ENCODE results near the gene PLEKHA7. TPM values are rescaled to one million over a fixed set of nuclear protein-coding genes. Genes with fewer than 3 reads are reported as not detected.

PLEKHA7 gene
- total and polyA plus RNA-seq, 2 donors from 2014 or later, result 24.4 to 65.7 TPM

DNA sequence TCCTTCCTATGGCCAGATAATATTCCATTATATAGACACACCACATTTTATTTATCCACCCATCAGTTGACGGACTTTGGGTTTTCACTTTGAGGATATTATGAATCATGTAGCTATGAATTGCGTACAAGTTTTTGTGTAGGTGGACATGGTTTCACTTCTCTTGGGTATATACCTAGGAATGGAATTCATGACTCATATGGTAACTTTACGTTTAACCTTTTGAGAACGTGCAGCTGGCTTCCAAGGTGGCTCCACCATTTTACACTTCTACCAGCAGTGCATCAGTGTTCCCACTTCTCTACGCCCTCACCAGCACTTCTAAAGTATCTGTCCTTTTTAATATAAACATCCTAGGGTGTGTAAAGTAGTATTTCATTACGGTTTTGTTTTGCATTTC lies 112.0 kb downstream of the PLEKHA7 start:
- TF ChIP-seq, protein P1, sequence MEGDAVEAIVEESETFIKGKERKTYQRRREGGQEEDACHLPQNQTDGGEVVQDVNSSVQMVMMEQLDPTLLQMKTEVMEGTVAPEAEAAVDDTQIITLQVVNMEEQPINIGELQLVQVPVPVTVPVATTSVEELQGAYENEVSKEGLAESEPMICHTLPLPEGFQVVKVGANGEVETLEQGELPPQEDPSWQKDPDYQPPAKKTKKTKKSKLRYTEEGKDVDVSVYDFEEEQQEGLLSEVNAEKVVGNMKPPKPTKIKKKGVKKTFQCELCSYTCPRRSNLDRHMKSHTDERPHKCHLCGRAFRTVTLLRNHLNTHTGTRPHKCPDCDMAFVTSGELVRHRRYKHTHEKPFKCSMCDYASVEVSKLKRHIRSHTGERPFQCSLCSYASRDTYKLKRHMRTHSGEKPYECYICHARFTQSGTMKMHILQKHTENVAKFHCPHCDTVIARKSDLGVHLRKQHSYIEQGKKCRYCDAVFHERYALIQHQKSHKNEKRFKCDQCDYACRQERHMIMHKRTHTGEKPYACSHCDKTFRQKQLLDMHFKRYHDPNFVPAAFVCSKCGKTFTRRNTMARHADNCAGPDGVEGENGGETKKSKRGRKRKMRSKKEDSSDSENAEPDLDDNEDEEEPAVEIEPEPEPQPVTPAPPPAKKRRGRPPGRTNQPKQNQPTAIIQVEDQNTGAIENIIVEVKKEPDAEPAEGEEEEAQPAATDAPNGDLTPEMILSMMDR (IDR thresholded peaks at IDR 0.05; ENCODE audit: borderline replicate concordance, extremely low read depth, insufficient read depth), result no peak
- H3K9ac ChIP-seq (ENCODE audit: low read length in 3 of 3), result no peak overlapping the region
- intact Hi-C loops (cut with DNase I), result no loop called here
- no peak overlapping the region for H3K27ac ChIP-seq (ENCODE audit: low read depth in 2 of 2, low read length in 2 of 2)
- no peaks in the 10 kb centered on the region for H3K9me3 ChIP-seq (ENCODE audit: control insufficient read depth in 2 of 3, insufficient read depth in 1 of 3, low read length in 3 of 3)
- H3K4me1 ChIP-seq (ENCODE audit: control insufficient read depth in 2 of 3, insufficient read depth in 2 of 3, low read depth in 1 of 3, low read length in 3 of 3), result peaks cover 0 to 25% (median 23%) of the 10 kb centered on the region in 3 donors
- no peaks in the 10 kb centered on the region for H3K36me3 ChIP-seq (ENCODE audit: control insufficient read depth in 2 of 3, insufficient read depth in 3 of 3, low read length in 3 of 3)
- no peak for DNase-seq
- FAIRE-seq, result no peak
- H3K27me3 ChIP-seq (ENCODE audit: control insufficient read depth, insufficient read depth, low read length), result no peaks in the 10 kb centered on the region
- H3K4me3 ChIP-seq (ENCODE audit: low read length in 3 of 3), result no peak overlapping the region

GRCh38 chr11:16900491-16900890 lies 113.7 kb downstream of the PLEKHA7 start:
- TF ChIP-seq, protein P1 (IDR thresholded peaks at IDR 0.05; ENCODE audit: borderline replicate concordance, extremely low read depth, insufficient read depth), result no peak

DNA sequence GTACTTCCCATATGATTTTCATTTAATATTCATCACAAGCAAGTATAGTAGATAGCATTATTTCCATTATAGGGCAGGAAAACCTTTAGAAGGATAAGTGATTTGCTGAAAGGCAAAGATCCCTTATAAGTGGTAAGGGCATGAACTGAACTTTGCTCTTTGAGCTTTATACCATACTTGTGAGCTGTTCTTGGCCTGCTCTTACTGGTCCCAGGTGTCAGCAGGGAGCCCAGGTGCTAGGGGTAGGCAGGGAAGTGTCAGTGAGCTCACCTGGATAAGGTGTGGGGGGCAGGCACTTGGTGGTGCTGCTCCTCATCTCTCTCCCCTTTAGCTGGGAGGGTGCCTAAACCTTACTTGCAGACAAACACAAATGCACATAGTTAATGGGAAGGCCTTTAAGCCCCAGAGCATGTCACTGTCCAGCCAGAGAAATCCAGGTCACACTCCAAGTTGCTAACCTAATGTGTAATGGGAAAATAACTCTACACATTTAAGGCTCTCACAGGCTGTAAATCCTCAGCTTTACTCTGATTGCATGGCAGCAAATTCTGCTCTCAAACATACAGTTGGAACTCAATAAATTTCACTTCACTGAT lies 114.4 kb downstream of the PLEKHA7 start:
- Histone ChIP-seq H3K4me1 (ENCODE audit: control insufficient read depth in 2 of 3, insufficient read depth in 2 of 3, low read depth in 1 of 3, low read length in 3 of 3) (peaks cover 0 to 26% (median 16%) of the 10 kb centered on the region in 3 donors), H3K27ac (ENCODE audit: low read depth in 2 of 2, low read length in 2 of 2) (no peak overlapping the region), H3K9me3 (ENCODE audit: control insufficient read depth in 2 of 3, insufficient read depth in 1 of 3, low read length in 3 of 3) (no peaks in the 10 kb centered on the region), H3K4me3 (ENCODE audit: low read length in 3 of 3) (no peak overlapping the region), H3K27me3 (ENCODE audit: control insufficient read depth, insufficient read depth, low read length) (no peaks in the 10 kb centered on the region), H3K36me3 (ENCODE audit: control insufficient read depth in 2 of 3, insufficient read depth in 3 of 3, low read length in 3 of 3) (no peaks in the 10 kb centered on the region), H3K9ac (ENCODE audit: low read length in 3 of 3) (no peak overlapping the region)
- FAIRE-seq (no peak), DNase-seq (no peak)
- intact Hi-C loops (cut with DNase I), result no loop called here
- TF ChIP-seq, protein P1 (IDR thresholded peaks at IDR 0.05; ENCODE audit: borderline replicate concordance, extremely low read depth, insufficient read depth), result no peak

More at GRCh38 chr11:16900491-16900890, 113.7 kb downstream of the PLEKHA7 start:
- Histone ChIP-seq H3K4me3 (ENCODE audit: low read length in 3 of 3) (no peak overlapping the region), H3K27ac (ENCODE audit: low read depth in 2 of 2, low read length in 2 of 2) (no peak overlapping the region), H3K36me3 (ENCODE audit: control insufficient read depth in 2 of 3, insufficient read depth in 3 of 3, low read length in 3 of 3) (no peaks in the 10 kb centered on the region), H3K9me3 (ENCODE audit: control insufficient read depth in 2 of 3, insufficient read depth in 1 of 3, low read length in 3 of 3) (no peaks in the 10 kb centered on the region), H3K27me3 (ENCODE audit: control insufficient read depth, insufficient read depth, low read length) (no peaks in the 10 kb centered on the region), H3K4me1 (ENCODE audit: control insufficient read depth in 2 of 3, insufficient read depth in 2 of 3, low read depth in 1 of 3, low read length in 3 of 3) (peaks cover 0 to 24% (median 18%) of the 10 kb centered on the region in 3 donors), H3K9ac (ENCODE audit: low read length in 3 of 3) (no peak overlapping the region)
- intact Hi-C loops (cut with DNase I), result no loop called here
- FAIRE-seq, result no peak
- no peak for DNase-seq
